H4 (cell line): ENCODE results near the gene SMYD5. TPM values are rescaled to one million over a fixed set of nuclear protein-coding genes. Genes with fewer than 3 reads are reported as not detected.

Experiments used
- DNase-seq: peaks from one replicate; pipeline ENCODE4 v3.0.0-alpha.2; 2015; ENCODE audit warnings: low spot score
- total RNA-seq: library from RNA; depleted of rRNA; stranded (reverse); fragments of >200 nt; shearing (Covaris generic); gene quantifications from 2 replicates; pipeline ENCODE4 v1.2.3, GENCODE V29; 2014

Gene SMYD5
- total RNA-seq, 1 experiment from 2014 or later: 24.6 TPM

GRCh38 chr2:73238976-73239375 is 24.9 kb downstream of the SMYD5 start:
- no peak for DNase-seq

GRCh38 chr2:73239776-73240175 is 25.7 kb downstream of the SMYD5 start:
- DNase-seq: no peak

DNA sequence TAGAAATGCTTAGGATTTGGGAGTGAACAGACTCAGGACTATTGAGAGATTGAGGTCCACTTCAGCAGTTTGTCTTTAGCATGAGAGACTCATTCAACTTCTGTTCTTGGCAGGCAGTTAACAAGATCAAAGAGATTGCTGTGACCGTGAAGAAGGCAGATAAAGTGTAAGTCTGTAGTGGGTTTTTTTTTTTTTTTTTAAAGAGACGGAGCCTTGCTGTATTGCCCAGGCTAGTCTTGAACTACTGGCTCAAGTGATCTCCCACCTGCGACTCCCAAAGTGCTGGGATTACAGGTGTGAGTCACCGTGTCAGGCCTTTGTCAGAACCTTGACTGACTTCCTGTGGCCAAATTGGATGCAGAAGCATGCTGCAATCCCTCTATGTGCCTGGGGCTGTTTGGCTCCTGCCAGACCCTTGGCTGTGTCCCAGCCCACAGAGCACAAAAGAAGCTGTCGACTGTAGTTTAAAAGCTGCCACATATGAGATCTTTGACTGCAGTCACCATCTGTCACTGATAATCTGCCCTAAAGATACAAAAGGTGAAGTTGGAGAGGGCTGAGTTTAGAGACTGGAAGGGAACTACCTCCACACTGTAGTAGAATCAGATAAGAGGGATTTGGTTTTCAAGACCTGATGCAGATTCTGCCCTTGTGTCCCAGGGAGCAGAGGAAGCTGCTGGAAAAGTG is 30.0 kb downstream of the SMYD5 start:
- DNase-seq: peak; percentile 76

DNA sequence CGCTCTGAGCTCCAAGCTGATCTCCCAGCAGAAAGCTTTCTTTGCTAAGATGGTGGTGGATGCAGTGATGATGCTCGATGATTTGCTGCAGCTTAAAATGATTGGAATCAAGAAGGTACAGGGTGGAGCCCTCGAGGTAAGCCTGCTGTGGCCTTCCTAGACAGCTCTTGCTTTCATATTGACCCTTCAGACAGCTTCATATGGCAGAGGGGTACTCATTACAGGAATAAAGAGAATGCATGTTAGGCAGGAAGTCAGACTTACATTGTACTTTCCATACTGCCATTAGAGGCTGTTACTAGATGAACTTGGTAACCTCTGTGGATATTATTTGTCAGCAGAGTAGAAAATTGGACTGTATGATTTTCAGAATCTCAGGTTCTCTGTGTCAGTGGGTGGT is 30.5 kb downstream of the SMYD5 start:
- no peak for DNase-seq

- no peak for DNase-seq
Measured at GRCh38 chr2:73246850-73247249, 32.8 kb downstream of the SMYD5 start.

DNA sequence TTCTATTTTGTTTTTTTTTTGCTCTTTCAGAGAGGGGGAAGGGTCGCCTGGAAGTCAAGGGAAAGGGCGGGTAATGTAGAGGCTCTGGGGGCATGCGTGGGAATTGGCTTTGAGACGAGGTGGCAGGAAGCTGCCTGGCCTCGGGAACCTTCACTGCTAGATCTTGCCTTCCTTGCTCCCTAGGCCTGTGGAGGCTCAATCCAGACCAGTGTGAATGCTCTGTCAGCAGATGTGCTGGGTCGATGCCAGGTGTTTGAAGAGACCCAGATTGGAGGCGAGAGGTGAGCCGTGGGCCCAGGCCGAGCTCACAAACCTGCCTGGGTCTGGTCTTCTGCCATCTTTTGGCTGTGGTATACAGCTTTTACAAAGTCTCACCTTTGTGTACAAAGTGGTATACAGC is 35.6 kb downstream of the SMYD5 start:
- DNase-seq: no peak

DNA sequence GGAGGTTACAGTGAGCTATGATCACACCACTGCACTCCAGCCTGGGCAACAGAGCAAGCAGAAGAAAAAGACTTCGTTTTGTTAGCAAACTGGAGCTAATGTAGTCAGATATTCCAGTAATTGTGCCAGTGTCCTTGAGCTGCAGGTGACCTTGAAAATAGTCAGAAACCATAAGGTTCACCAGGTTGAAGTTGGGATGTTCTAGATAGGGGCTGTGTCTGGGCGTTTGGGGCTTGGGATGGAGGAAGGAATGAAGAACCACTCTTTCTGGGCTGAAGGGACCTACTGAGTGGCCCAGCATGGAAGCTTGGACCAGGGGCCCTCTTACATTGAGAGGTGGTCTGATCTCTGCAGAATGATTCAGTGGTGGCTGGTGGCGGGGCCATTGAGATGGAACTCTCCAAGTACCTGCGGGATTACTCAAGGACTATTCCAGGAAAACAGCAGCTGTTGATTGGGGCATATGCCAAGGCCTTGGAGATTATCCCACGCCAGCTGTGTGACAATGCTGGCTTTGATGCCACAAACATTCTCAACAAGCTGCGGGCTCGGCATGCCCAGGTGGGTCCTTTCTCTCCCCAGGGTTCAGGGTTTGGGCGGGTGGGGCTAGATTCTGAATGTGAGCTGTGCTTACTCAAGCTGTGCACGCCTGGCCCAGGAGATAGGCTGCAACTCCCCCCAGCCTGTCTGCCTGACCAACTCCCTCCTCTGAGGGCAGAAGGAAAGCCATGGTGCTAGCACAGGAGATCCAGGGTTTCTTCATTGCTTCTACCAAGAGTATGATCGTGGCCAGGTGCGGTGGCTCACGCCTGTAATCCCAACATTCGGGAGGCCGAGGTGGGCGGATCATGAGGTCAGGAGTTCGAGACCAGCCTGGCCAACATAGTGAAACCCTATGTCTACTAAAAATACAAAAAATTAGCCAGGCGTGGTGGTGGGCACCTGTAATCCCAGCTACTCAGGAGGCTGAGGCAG is 37.1 kb downstream of the SMYD5 start:
- DNase-seq: no peak

DNA sequence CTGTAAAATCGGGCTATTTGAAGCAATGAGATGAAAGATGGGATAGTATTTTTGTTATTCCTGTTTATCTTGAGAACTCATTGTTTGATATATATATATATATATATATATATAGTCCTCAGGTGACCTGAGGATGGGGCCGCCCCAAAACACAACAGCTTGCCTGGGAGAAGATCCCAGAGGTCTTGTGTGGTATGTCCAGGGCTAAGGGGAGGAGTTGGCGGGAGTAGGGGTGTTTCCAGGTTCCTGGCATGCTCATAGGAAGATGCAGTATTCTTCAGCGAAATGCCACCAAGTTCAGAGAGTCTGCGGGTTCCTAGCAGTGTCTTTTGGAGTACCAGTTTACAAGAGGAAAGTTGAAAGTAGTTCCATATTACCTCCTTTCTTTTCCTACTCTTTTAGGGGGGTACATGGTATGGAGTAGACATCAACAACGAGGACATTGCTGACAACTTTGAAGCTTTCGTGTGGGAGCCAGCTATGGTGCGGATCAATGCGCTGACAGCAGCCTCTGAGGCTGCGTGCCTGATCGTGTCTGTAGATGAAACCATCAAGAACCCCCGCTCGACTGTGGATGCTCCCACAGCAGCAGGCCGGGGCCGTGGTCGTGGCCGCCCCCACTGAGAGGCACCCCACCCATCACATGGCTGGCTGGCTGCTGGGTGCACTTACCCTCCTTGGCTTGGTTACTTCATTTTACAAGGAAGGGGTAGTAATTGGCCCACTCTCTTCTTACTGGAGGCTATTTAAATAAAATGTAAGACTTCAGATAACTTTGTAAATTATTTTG is 38.4 kb downstream of the SMYD5 start:
- no peak for DNase-seq

- no peak for DNase-seq
Measured at GRCh38 chr2:73253400-73253799, 39.4 kb downstream of the SMYD5 start.

- no peak for DNase-seq
Measured at GRCh38 chr2:73253901-73254300, 39.9 kb downstream of the SMYD5 start.

DNA sequence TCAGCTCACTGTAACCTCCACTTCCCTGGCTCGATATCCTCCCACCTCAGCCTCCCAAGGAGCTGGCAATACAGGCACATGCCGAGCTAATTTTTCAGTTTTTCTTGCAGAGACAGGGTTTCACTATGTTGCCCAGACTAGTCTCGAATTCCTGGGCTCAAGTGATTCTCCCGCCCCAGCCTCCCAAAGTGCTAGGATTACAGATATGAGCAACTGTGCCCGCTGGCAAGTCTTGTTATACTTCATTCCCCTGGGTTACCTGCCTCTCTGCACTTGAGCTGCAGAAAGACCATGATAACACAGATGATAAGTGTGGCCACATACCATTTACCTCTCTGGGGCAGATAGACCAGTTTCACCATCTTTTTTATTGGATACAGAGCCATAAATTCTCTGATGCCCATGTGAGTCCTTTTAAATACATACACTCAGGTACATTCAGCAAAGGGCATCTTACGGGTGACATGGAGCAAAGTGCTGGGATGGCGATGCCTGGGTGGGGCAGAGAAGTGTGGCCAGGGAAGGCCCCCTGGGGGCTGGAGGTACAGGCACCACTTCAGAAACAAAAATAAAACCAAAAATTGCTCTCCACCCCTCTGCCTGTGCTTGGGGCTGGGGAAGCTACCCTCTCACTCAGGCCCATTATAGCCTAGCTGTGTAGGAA is 40.4 kb downstream of the SMYD5 start:
- no peak for DNase-seq

DNA sequence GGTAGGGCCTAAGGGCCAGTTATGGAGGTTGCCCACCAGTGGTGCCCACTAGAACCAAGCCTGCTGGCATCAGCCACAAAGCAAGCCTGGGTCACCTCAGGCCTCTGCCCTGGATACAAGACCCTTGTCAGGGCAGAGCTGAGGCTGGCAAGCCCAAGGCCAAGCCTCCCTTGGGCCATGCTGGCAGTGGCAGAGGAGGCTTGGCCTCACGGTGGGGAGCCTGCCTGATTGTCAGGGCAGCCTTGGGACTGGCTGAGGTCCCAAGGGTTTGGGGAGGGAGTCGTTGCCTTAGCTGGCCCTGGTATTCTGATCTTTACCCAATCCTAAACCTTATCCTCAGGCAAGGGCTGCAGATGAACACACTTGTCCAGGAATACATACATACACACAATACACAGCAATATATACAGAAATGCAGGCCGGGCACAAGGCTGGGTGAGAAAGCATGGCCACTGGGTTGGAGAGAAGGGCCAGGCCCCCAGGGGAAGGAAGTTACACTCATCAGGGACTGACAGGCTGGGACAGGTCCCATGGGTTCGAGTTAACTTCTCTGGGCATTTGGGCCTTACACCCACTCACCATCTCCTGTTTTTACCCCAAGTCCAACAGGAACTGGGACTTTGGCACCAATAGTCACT is 41.1 kb downstream of the SMYD5 start:
- no peak for DNase-seq

- DNase-seq: no peak
Measured at GRCh38 chr2:73255907-73256617, 42.0 kb downstream of the SMYD5 start.

DNA sequence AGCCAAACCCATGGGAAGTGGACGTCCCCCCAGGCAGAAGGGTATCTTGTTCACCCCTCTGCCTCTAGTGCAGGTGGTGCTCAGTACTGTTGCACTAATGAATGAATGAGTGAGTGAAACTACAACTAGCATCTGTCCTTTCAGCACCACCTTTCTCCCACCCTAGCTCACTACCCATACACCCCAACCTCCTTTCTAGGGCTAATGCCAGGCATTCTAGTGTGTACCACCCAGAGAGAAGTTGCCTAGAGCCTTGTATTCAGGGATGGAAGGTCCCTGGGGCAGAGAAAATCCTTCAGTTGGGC is 42.5 kb downstream of the SMYD5 start:
- no peak for DNase-seq

DNA sequence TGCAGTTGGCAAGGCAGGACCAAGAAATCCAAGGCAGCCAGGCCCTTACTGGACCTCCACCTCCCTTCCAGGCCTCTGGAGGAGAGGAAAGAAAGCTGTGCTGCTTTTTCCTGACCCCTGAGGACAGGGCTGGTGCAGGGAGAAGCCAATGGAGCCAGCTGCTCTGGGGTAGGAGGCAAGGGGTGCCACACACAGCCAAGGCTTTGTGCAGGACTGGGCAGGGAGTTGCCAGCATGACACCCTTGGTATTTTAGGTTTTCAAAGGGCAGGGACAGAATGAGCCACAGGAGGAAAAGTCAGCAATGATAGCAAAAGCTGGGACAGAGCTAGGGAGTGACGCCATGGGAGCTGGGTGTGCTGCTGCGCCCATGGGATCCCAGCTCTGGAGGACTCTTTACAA is 43.0 kb downstream of the SMYD5 start:
- no peak for DNase-seq

DNA sequence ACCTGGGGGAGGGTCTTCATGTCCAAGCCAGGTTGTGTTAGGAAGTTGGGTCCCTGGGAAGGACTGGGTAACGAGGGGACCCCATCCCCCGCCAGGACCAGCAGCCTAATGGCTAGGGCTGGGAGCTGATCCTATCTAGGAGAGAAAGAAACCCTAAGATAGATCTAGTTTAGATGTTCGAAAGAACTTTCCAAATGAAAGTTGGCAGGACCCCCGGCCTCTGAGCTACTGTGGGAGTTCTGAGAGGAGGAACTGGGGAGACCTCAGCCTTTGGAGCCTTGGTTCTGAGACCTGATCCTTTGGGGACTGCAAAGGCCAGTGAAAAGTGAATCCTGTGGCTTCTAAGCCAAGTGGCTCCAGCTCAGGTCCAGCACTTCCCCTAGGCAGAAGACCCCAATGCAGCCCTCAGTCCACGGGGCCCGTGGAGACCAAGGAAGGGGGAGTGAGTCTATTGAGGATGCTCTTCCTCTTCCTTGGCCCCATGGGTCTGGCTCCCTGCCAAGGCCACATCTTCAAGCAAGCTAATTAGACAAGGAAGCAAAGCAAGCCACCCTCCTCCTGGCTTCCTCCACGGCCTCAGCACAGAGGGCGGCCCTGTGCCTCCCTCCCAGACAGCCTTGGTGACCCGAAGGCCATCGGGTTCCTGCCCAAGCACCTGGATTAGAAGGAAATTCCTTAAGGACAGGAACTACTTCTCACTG is 43.5 kb downstream of the SMYD5 start:
- DNase-seq: no peak

DNA sequence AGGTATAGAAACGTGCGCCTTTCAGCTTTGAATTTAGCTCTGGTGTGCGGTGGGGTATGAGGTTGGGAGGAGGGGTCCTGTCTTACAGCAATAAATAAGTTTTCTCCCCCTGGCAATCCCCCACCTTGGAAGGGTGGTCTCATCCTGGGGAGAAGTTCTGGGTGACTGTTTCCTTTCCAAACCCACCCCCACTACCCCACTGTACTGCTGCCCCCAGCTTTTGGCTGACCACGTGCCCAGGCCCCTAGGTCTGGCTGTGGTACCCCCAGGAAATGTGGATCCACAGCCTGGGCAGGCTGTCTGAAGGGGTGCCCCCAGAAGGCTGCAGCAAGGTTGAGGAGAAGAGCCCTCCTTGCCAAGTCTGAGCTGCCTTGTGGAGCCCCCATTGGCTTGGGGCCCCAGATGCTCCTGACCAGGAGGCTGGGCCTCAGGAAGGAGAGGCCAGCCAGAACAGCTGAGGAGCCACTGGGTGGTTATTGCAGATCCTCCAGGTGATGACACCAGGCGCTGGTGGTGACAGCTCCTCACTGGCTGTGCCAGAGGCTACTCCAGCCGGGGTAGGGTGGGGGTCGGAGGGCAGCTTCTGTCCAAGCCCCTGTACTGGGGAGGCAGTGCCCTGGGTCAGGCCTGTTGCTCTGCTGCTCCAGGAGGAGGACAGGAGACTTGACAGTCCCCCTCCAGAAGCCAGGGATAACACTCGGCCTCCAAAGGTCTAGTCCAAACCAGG is 44.3 kb downstream of the SMYD5 start:
- no peak for DNase-seq

DNA sequence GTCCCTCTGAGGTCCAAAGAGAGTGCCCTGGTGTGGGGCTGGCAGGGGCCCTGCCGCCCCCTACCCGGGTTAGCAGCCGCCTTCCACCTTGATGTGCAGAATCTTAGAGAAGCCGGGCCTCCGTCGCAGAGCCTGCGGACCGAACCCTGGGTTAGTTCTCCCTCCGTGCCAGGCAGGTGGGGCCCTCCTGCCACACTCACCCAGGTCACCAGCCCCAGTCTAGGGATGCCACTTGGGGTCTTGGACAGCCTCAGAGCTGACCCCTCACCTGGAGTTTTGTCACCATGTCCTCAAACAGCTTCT is 44.8 kb downstream of the SMYD5 start:
- DNase-seq: no peak

GRCh38 chr2:73259276-73259675 is 45.2 kb downstream of the SMYD5 start:
- no peak for DNase-seq
